Activated naive CD4-positive, alpha-beta T cell treated with anti-CD3 and anti-CD28 coated beads for 36 hours (primary cell): ENCODE results near the gene ABCB9. TPM values are rescaled to one million over a fixed set of nuclear protein-coding genes. Genes with fewer than 3 reads are reported as not detected.

Experiments
- CTCF ChIA-PET: fragments of 350-600 bp; sonication (Branson Sonifier 250); formaldehyde crosslinking; loops from one replicate; lab custom pipeline; 2021; ENCODE audit warnings: antibody characterized with exemption; lab: Charles Lee
- DNase-seq: peaks from one replicate; pipeline ENCODE4 v3.0.0-alpha.2; 2020
- H3K27ac Mint-ChIP-seq: one replicate; pipeline ENCODE4 v1.8.0; 2021; ENCODE audit warnings: mild to moderate bottlenecking, mixed read lengths
- H3K27me3 Mint-ChIP-seq: one replicate; pipeline ENCODE4 v1.8.0; 2021; ENCODE audit warnings: low read depth, mixed read lengths
- H3K36me3 Mint-ChIP-seq: one replicate; pipeline ENCODE4 v1.8.0; 2021; ENCODE audit warnings: low read depth, mixed read lengths
- H3K4me1 Mint-ChIP-seq: one replicate; pipeline ENCODE4 v1.8.0; 2021; ENCODE audit warnings: low read depth, mixed read lengths
- H3K4me3 Mint-ChIP-seq: one replicate; pipeline ENCODE4 v1.8.0; 2021; ENCODE audit warnings: mild to moderate bottlenecking, moderate library complexity, mixed read lengths
- H3K9me3 Mint-ChIP-seq: one replicate; pipeline ENCODE4 v1.8.0; 2021; ENCODE audit warnings: mixed read lengths
- intact Hi-C: fragments of 100-400 bp; cut with micrococcal nuclease; formaldehyde crosslinking; loops from one replicate; pipeline ENCODE4 v1.15.1; 2023
- total RNA-seq, 2 experiments: library from RNA; stranded (reverse); gene quantifications; one replicate each; pipeline ENCODE4 v1.2.3, GENCODE V29; 2021

Gene ABCB9
- total RNA-seq, 2 experiments from 2014 or later: 5.1 to 5.9 TPM

- intact Hi-C loops: no loop called here
- Mint-ChIP-seq H3K27ac (peak overlapping the region; percentile 46), H3K9me3 (no peaks in the 10 kb centered on the region), H3K4me1 (peaks cover 40% of the 10 kb centered on the region), H3K36me3 (peaks cover 11% of the 10 kb centered on the region), H3K27me3 (no peaks in the 10 kb centered on the region), H3K4me3 (no peak overlapping the region)
- DNase-seq: no peak
- CTCF ChIA-PET: no interaction called here
These were observed 17.7 kb upstream of the ABCB9 start for GRCh38 chr12:122983789-122984515.

DNA sequence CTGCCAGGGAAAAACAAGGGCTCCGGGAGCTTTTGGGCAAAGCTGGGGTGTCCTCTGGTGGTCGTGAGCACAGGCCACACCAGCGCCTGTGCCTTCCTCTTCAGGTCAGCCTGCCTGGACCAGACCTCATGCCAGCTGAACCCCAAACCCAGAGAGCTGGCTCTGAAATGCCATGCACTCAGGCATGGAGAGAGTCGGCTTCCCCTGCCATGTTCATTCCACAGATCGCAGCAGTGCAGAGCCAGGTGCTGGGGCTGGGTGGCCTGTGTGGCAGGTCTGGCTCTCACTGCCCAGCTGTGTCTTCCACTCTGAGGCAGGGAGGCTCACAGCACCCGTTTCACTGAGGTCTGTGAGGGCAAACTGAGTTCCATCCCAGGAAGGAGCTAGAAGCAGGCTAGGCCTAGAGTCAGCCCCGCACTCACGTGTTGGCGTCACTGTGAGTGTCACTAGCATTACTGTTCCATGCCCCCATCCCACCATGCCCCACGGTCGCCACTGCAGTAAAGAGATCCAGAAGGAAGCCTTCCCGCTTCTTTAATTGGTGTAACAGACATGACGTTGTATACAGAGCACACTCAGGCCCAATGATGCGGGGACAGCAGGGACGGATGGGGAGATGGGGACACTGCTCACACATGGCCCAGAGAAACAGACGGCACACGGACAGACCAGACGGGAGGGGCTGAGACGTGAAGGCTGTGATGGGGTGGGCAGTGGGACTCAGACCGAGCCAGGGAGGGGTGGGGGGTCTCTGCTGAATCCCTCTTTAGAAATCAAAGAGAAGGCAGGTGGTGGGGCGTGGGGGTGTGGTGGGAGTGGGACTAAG, 16.9 kb upstream of the ABCB9 start:
- H3K36me3 Mint-ChIP-seq: peaks cover 11% of the 10 kb centered on the region
- intact Hi-C loops: no loop called here
- CTCF ChIA-PET: no interaction called here
- H3K4me1 Mint-ChIP-seq: peaks cover 43% of the 10 kb centered on the region
- H3K27me3 Mint-ChIP-seq: no peaks in the 10 kb centered on the region
- DNase-seq: no peak
- H3K27ac Mint-ChIP-seq: peak overlapping the region; percentile 61
- peak overlapping the region; percentile 81 for H3K4me3 Mint-ChIP-seq
- H3K9me3 Mint-ChIP-seq: no peaks in the 10 kb centered on the region

DNA sequence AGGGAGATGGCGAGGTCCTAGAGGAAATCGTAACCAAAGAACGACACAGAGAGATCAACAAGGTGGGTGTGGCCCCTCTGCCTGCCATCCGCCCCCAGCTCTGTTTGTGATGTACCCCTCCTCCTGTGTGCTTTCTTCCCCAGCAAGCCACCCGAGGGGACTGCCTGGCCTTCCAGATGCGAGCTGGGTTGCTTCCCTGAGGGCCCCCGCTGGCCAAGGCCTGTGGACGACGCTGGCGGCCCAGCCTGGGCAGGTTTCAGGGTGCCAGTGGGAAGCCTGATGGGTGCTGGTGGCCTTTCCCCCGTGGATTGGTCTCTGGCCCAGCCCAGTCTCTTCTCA, 16.2 kb upstream of the ABCB9 start:
- no peaks in the 10 kb centered on the region for H3K9me3 Mint-ChIP-seq
- peak overlapping the region; percentile 81 for H3K4me3 Mint-ChIP-seq
- H3K4me1 Mint-ChIP-seq: peaks cover 46% of the 10 kb centered on the region
- CTCF ChIA-PET: interaction anchor here (0.5 kb wide), 1 partner anchor 56 kb away, joined by 3 read pairs; no protein-coding TSS in a partner anchor
- H3K27me3 Mint-ChIP-seq: no peaks in the 10 kb centered on the region
- no peak for DNase-seq
- peak overlapping the region; percentile 84 for H3K27ac Mint-ChIP-seq
- intact Hi-C loops: no loop called here
- H3K36me3 Mint-ChIP-seq: peaks cover 11% of the 10 kb centered on the region

DNA sequence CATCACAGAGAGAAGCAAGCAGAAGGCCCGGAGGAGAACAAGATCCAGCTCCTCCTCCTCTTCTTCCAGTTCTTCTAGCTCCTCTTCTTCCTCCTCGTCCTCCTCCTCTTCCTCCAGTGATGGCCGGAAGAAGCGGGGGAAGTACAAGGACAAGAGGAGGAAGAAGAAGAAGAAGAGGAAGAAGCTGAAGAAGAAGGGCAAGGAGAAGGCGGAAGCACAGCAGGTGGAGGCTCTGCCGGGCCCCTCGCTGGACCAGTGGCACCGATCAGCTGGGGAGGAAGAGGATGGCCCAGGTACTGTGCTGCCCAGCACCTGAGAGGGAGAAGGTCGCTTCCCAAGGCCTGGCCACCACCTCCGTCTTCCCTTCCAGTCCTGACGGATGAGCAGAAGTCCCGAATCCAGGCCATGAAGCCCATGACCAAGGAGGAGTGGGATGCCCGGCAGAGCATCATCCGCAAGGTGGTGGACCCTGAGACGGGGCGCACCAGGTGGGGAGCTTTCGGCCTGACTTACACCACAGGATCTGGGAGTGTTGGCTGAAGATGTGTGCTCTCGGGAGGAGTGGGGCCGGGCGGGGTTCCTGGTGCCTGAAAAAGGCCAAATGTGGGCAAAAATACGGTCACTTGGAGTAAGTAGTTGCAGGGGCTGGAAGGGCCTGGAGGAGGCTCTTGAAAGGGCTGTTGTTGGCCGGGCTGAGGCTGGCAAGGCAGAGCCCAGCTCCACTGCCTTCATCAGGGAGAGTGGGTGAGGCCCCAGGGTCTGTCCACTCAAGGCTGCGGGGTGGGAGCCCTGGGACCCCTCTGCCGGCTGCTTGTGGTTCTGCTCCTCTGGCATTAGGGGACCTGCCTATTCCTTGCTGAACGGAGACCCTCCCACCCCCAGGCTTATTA, 15.6 kb upstream of the ABCB9 start:
- DNase-seq: no peak
- H3K4me3 Mint-ChIP-seq: peak overlapping the region; percentile 81
- peaks cover 52% of the 10 kb centered on the region for H3K4me1 Mint-ChIP-seq
- H3K27ac Mint-ChIP-seq: peak overlapping the region; percentile 84
- no peaks in the 10 kb centered on the region for H3K27me3 Mint-ChIP-seq
- CTCF ChIA-PET: interaction anchor here (0.5 to 0.8 kb wide), 2 partner anchors 56 to 102 kb away, joined by 3 read pairs; no protein-coding TSS in a partner anchor
- H3K9me3 Mint-ChIP-seq: no peaks in the 10 kb centered on the region
- peaks cover 11% of the 10 kb centered on the region for H3K36me3 Mint-ChIP-seq
- intact Hi-C loops: no loop called here

DNA sequence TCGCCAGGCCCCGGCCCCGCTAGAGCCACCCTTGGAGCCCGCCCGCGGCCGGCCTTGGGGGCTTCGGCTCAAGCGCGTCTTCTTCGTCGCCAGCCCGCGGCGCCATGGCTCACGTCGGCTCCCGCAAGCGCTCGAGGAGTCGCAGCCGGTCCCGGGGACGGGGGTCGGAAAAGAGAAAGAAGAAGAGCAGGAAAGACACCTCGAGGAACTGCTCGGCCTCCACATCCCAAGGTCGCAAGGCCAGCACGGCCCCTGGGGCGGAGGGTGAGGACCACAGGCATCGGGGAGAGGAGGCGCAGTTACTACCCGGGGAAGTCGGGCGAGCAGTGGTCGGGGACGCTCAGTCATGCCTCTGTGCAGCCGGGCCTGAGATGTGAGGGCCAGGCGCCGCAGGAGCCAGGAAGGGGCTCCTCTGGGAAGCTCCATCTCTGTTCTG, 14.8 kb upstream of the ABCB9 start:
- H3K4me3 Mint-ChIP-seq: peak overlapping the region; percentile 81
- intact Hi-C loops: no loop called here
- peaks cover 58% of the 10 kb centered on the region for H3K4me1 Mint-ChIP-seq
- peak; percentile 25 for DNase-seq
- no peaks in the 10 kb centered on the region for H3K9me3 Mint-ChIP-seq
- CTCF ChIA-PET: interaction anchor here (0.8 kb wide), 1 partner anchor 101 kb away, joined by 3 read pairs; no protein-coding TSS in a partner anchor
- peaks cover 11% of the 10 kb centered on the region for H3K36me3 Mint-ChIP-seq
- no peaks in the 10 kb centered on the region for H3K27me3 Mint-ChIP-seq
- peak overlapping the region; percentile 84 for H3K27ac Mint-ChIP-seq

- Mint-ChIP-seq H3K9me3 (no peaks in the 10 kb centered on the region), H3K36me3 (peaks cover 11% of the 10 kb centered on the region), H3K27me3 (no peaks in the 10 kb centered on the region), H3K4me3 (peak within 1 kb of the TSS; percentile 81), H3K4me1 (peaks cover 62% of the 10 kb centered on the region), H3K27ac (peak within 1 kb of the TSS; percentile 84)
- CTCF ChIA-PET: interaction anchor here (0.5 to 0.8 kb wide), 3 partner anchors 45 to 253 kb away, joined by 3 to 4 read pairs (median 3); no protein-coding TSS in a partner anchor
- DNase-seq: peak; percentile 65
- intact Hi-C loops: loop anchor here (1.0 kb wide), 1 partner anchor 96 kb away; no protein-coding TSS in a partner anchor
These were observed 14.1 kb upstream of the ABCB9 start, which contains the start of gene ARL6IP4 for GRCh38 chr12:122980183-122981035. TSS of gene ARL6IP4 (plus strand) at chr12:122980681. CDS start at chr12:122981140, 459 bp downstream.

DNA sequence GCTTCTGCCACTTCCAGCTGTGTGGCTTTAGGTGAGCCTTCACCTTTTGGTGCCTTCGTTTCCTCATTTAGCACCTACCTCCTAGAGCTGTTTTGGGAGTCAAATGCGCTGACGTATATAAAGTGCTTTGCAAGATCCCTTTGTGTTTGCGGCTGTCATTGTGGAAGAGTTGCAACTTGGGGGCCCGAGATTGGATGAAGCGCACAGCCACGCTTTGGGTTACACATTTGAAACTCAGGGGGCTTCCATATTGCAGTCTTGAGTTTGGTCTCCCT, 13.6 kb upstream of the ABCB9 start:
- H3K4me1 Mint-ChIP-seq: peaks cover 62% of the 10 kb centered on the region
- H3K36me3 Mint-ChIP-seq: peaks cover 11% of the 10 kb centered on the region
- CTCF ChIA-PET: interaction anchor here (0.5 to 0.7 kb wide), 2 partner anchors 45 to 254 kb away, joined by 3 to 4 read pairs; no protein-coding TSS in a partner anchor
- no peaks in the 10 kb centered on the region for H3K27me3 Mint-ChIP-seq
- H3K4me3 Mint-ChIP-seq: peak overlapping the region; percentile 81
- peak overlapping the region; percentile 82 for H3K27ac Mint-ChIP-seq
- no peak for DNase-seq
- H3K9me3 Mint-ChIP-seq: no peaks in the 10 kb centered on the region
- intact Hi-C loops: loop anchor here (1.0 to 10.0 kb wide), 3 partner anchors 96 to 735 kb away; partner anchors contain the start of genes ATP6V0A2 and RILPL2

DNA sequence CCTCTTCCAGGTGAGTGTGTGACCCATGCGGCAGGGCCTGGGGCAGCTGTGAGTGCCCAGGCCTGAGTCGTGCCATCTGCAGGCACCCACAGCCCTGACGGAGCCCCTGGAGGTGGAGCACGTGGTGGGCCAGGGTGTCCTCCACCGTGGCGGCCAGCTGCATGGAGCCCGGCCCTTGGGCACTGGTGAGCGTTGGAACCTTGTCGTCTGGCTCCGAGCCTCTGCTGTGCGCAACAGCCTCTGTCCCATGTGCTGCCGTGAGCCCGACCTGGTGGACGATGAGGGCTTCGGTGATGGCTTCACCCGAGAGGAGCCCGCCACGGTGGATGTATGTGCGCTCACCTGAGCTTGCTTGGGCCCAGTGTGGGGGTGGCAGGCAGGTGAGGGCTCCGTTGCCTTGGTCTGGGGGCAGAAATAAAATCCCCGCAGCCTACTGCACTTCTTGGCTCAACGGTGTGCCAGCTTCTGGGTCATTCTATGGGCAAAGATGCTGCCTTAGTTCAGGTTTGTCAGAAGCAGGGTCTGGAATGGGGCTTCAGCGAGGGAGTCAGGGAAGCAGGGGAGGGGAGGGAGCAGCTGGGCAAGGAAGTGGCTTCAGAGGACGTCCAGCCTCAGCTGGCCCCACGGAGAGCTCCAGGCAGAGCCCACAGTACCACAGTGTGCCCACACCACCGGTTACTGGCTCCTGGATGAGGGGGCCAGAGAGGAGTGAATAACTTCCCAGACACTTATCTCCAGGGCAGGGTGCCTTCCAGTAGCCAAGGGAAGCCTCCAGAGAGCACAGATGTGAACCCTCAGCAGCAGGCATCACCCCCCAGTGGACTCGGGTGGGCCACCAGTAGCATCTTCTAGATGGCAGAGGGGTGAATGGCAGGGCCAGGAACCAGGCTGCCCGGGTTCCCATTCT, 13.0 kb upstream of the ABCB9 start:
- no peaks in the 10 kb centered on the region for H3K9me3 Mint-ChIP-seq
- intact Hi-C loops: loop anchor here (10.0 kb wide), 2 partner anchors 456 to 736 kb away; partner anchors contain the start of genes ATP6V0A2 and RILPL2
- CTCF ChIA-PET: interaction anchor here (0.6 to 0.7 kb wide), 3 partner anchors 46 to 185 kb away, joined by 3 read pairs; no protein-coding TSS in a partner anchor
- peaks cover 11% of the 10 kb centered on the region for H3K36me3 Mint-ChIP-seq
- peaks cover 60% of the 10 kb centered on the region for H3K4me1 Mint-ChIP-seq
- H3K27ac Mint-ChIP-seq: peak overlapping the region; percentile 46
- H3K4me3 Mint-ChIP-seq: peak overlapping the region; percentile 81
- no peaks in the 10 kb centered on the region for H3K27me3 Mint-ChIP-seq
- no peak for DNase-seq

DNA sequence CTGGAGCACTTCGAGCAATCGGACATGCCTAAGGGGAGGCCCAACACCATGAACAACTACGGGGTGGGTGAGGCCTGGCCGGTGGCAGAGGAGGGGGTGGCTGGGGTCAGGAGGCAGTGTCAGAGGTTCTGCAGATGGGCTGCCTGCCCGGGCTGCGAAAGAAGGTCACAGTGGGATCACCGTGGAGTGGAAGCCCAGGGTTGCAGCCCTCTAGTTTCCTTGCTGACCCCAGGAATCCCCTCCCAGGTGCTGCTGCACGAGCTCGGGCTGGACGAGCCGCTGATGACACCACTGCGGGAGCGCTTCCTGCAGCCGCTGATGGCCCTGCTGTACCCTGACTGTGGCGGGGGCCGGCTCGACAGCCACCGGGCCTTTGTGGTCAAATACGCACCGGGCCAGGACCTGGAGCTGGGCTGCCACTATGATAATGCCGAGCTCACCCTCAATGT, 12.3 kb upstream of the ABCB9 start:
- Mint-ChIP-seq H3K36me3 (peaks cover 11% of the 10 kb centered on the region), H3K27ac (no peak overlapping the region), H3K4me1 (peaks cover 58% of the 10 kb centered on the region), H3K27me3 (no peaks in the 10 kb centered on the region), H3K4me3 (no peak overlapping the region), H3K9me3 (no peaks in the 10 kb centered on the region)
- no peak for DNase-seq
- CTCF ChIA-PET: interaction anchor here (0.6 kb wide), 2 partner anchors 102 to 185 kb away, joined by 3 read pairs; no protein-coding TSS in a partner anchor
- intact Hi-C loops: loop anchor here (10.0 kb wide), 2 partner anchors 456 to 736 kb away; partner anchors contain the start of genes ATP6V0A2 and RILPL2
